WI38 (cell line): ENCODE data around the gene TP53INP2.

Experiments
- H3K4me3 ChIP-seq: 2 replicates; pipeline ENCODE4 v1.5.1; 2011; ENCODE audit warnings: low read depth, mild to moderate bottlenecking, control low read depth, low read length
- CTCF ChIP-seq: IDR thresholded peaks from 2 replicates; pipeline ENCODE4 v1.5.1; 2012; ENCODE audit warnings: low read depth, mild to moderate bottlenecking, control low read depth, low read length

Gene TP53INP2

GRCh38 chr20:34744847-34745246 is 40.7 kb downstream of the TP53INP2 start:
- H3K4me3 ChIP-seq: no peak overlapping the region
- no peak for TF ChIP-seq CTCF

- no peak for TF ChIP-seq CTCF
- H3K4me3 ChIP-seq: no peak overlapping the region
These were observed 42.5 kb downstream of the TP53INP2 start for GRCh38 chr20:34746674-34747073.

- no peak overlapping the region for H3K4me3 ChIP-seq
- no peak for TF ChIP-seq CTCF
These were observed 43.3 kb downstream of the TP53INP2 start for GRCh38 chr20:34747479-34747878.

- no peak overlapping the region for H3K4me3 ChIP-seq
- no peak for TF ChIP-seq CTCF
These were observed 44.6 kb downstream of the TP53INP2 start for GRCh38 chr20:34748709-34749108.

GRCh38 chr20:34750484-34750883 is 46.3 kb downstream of the TP53INP2 start:
- TF ChIP-seq CTCF: no peak
- no peak overlapping the region for H3K4me3 ChIP-seq

- TF ChIP-seq CTCF: no peak
These were observed 47.3 kb downstream of the TP53INP2 start for GRCh38 chr20:34751453-34751852.

GRCh38 chr20:34753706-34754461 is 49.7 kb downstream of the TP53INP2 start:
- TF ChIP-seq CTCF: no peak
- no peak overlapping the region for H3K4me3 ChIP-seq

More at GRCh38 chr20:34751453-34751852, 47.3 kb downstream of the TP53INP2 start:
- H3K4me3 ChIP-seq: no peak overlapping the region
